ENCODE measurements around the gene FAM163A.

DNA sequence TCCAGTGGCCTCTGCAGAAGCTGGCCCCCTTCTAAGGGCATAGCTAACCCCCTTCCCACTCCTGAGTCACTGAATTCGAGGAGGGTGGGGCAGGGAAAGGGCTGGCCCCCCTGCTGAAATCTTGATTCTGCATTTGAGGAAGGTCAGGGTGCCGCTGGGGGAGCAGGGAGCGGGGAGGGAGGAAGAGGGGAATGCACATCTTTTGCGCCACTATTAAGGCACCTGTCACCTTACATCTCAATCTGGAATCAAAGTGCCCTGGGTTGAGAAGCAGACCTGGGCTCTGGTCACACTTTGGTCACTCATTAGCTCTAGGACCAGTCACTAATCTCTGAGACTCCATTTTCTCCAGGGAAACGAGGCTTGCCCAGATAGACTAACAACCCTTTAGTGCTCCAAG, 72.5 kb downstream of the FAM163A start:
- TF ChIP-seq POLR2AphosphoS5 (IDR thresholded peaks at IDR 0.05; ENCODE audit: low read depth, low read length), result no peak
- no peak for TF ChIP-seq POU2F2 (IDR thresholded peaks at IDR 0.05; ENCODE audit: low read depth, low read length)
- no peak for TF ChIP-seq POLR2A (IDR thresholded peaks at IDR 0.05; ENCODE audit: low read depth, low read length)
- no peak for TF ChIP-seq TAF1 (IDR thresholded peaks at IDR 0.05; ENCODE audit: low read depth, low read length)
- TF ChIP-seq PAX5 (IDR thresholded peaks at IDR 0.05; ENCODE audit: insufficient read depth, low read length, severe bottlenecking), result no peak

Measured in GM12891 (cell line).